Measurements from ENCODE around the gene DEDD2. TPM values are rescaled to one million over a fixed set of nuclear protein-coding genes. Genes with fewer than 3 reads are reported as not detected.

Gene DEDD2
- total RNA-seq, 1 experiment from 2014 or later, result 34.4 TPM

GRCh38 chr19:42149447-42150202 lies 67.9 kb downstream of the DEDD2 start:
- Histone ChIP-seq H3K9me2 (replicated peaks; ENCODE audit: low read length) (no peaks in the 10 kb centered on the region), H3K9me3 (ENCODE audit: low read length) (no peaks in the 10 kb centered on the region), H3K4me1 (ENCODE audit: insufficient read depth, low read length) (no peaks in the 10 kb centered on the region), H2AFZ (ENCODE audit: low read length) (no peak overlapping the region), H4K20me1 (ENCODE audit: low read length) (no peaks in the 10 kb centered on the region), H3K9ac (ENCODE audit: low read length) (no peak overlapping the region), H3K4me2 (ENCODE audit: low read length) (no peak overlapping the region), H3F3A (ENCODE audit: low read length, unreplicated experiment) (no peaks in the 10 kb centered on the region), H3K79me2 (ENCODE audit: low read length) (no peaks in the 10 kb centered on the region), H3K36me3 (ENCODE audit: low read depth, low read length) (no peaks in the 10 kb centered on the region), H3K27ac (ENCODE audit: low read length) (no peak overlapping the region), H3K27me3 (ENCODE audit: low read length) (no peaks in the 10 kb centered on the region), H3K4me3 (ENCODE audit: low read length) (no peak overlapping the region)
- DNase-seq, result no peak
- ChIA-PET POLR2A (ENCODE audit: unreplicated experiment) (no interaction called here), CTCF (no interaction called here)
- no peak for ATAC-seq
- BruUV-seq (replicated peaks), result no TSS peak
- TF ChIP-seq EZH2 (IDR thresholded peaks at IDR 0.05; ENCODE audit: low read length, unreplicated experiment) (no peak), CTCF (conservative IDR thresholded peaks at IDR 0.05; ENCODE audit: low read depth, low read length) (no peak)
- intact Hi-C loops (cut with micrococcal nuclease), result no loop called here

Other genes with a start within 250 kb of the DEDD2 start
- 4.0 and 8.3 TPM in 2 replicates for gene ATP1A3, start 223.4 kb downstream of the DEDD2 start, total RNA-seq (2014; rRNA removed)
- 0.12 TPM in 1 of 2 replicates, not detected in the other for gene GRIK5, start 147.5 kb downstream of the DEDD2 start, total RNA-seq (2014; rRNA removed)
- gene ZNF574, start 141.5 kb downstream of the DEDD2 start, total RNA-seq (2014; rRNA removed), result 14.4 and 15.2 TPM in 2 replicates
- gene POU2F2, start 85.2 kb downstream of the DEDD2 start, total RNA-seq (2014; rRNA removed), result 1.4 and 2.4 TPM in 2 replicates
- gene ZNF526, start 2.6 kb upstream of the DEDD2 start, total RNA-seq (2014; rRNA removed), result 5.1 and 6.1 TPM in 2 replicates
- 25.0 and 29.0 TPM in 2 replicates for gene GSK3A, start 24.9 kb upstream of the DEDD2 start, total RNA-seq (2014; rRNA removed)
- 17.0 and 40.2 TPM in 2 replicates for gene ERF, start 37.5 kb upstream of the DEDD2 start, total RNA-seq (2014; rRNA removed)
- gene CIC, start 51.6 kb upstream of the DEDD2 start, total RNA-seq (2014; rRNA removed), result 9.8 and 21.4 TPM in 2 replicates
- gene PRR19, start 84.5 kb upstream of the DEDD2 start, total RNA-seq (2014; rRNA removed), result not detected in 2 replicates
- not detected in 2 replicates for gene PAFAH1B3, start 84.9 kb upstream of the DEDD2 start, total RNA-seq (2014; rRNA removed)
- gene TMEM145, start 95.6 kb upstream of the DEDD2 start, total RNA-seq (2014; rRNA removed), result 0.29 and 0.69 TPM in 2 replicates
- gene MEGF8, start 108.0 kb upstream of the DEDD2 start, total RNA-seq (2014; rRNA removed), result 7.7 and 12.2 TPM in 2 replicates
- gene CNFN, start 172.6 kb upstream of the DEDD2 start, total RNA-seq (2014; rRNA removed), result 4.1 and 4.5 TPM in 2 replicates
- 2.1 and 3.7 TPM in 2 replicates for gene LIPE, start 209.7 kb upstream of the DEDD2 start, total RNA-seq (2014; rRNA removed)
- gene CXCL17, start 225.3 kb upstream of the DEDD2 start, total RNA-seq (2014; rRNA removed), result 0.98 TPM in 1 of 2 replicates, not detected in the other